Activated T-helper 1 cell treated with anti-CD3 and anti-CD28 coated beads, Interleukin-12 subunit alpha, Interleukin-12 subunit beta, Interleukin-2, Interleukin-4 antibody, amounts not matched to agents 30 ng/mL and 10 ng/mL and 1 ng/mL, durations not matched to agents 14 hours and 24 hours and 36 hours (primary cell): ENCODE data around the gene DAPK3. TPM values are rescaled to one million over a fixed set of nuclear protein-coding genes. Genes with fewer than 3 reads are reported as not detected.
"Not testable (repeated sequence)": the region's sequence is repeated elsewhere in the genome, so short reads cannot be mapped to it uniquely, and the experiment has no call there.

Source experiments
- DNase-seq: peaks from one replicate; pipeline ENCODE4 v3.0.0; 2021; ENCODE audit warnings: low spot score
- H3K27ac Mint-ChIP-seq: one replicate; pipeline ENCODE4 v1.8.0; 2021; ENCODE audit warnings: mild to moderate bottlenecking, mixed read lengths
- H3K27me3 Mint-ChIP-seq: one replicate; pipeline ENCODE4 v1.8.0; 2022; ENCODE audit warnings: mild to moderate bottlenecking, moderate library complexity, mixed read lengths; ENCODE audit not compliant: insufficient read depth
- H3K36me3 Mint-ChIP-seq: one replicate; pipeline ENCODE4 v1.8.0; 2021; ENCODE audit warnings: low read depth, mixed read lengths
- H3K4me1 Mint-ChIP-seq: one replicate; pipeline ENCODE4 v1.8.0; 2021; ENCODE audit warnings: low read depth, mixed read lengths
- H3K4me3 Mint-ChIP-seq: one replicate; pipeline ENCODE4 v1.8.0; 2021; ENCODE audit warnings: mild to moderate bottlenecking, moderate library complexity, mixed read lengths
- H3K9me3 Mint-ChIP-seq: one replicate; pipeline ENCODE4 v1.8.0; 2021; ENCODE audit warnings: mixed read lengths
- intact Hi-C: fragments of 100-400 bp; cut with micrococcal nuclease; formaldehyde crosslinking; loops from one replicate; pipeline ENCODE4 v1.15.1; 2024
- total RNA-seq: library from RNA; stranded (reverse); gene quantifications from 2 replicates; pipeline ENCODE4 v1.2.3, GENCODE V29; 2022

Gene DAPK3
- total RNA-seq, 1 donor from 2014 or later, result 47.3 TPM

- no peaks in the 10 kb centered on the region for H3K27me3 Mint-ChIP-seq
Measured at GRCh38 chr19:3968556-3969434, 2.1 kb downstream of the DAPK3 start.

GRCh38 chr19:3967983-3968382 is 2.9 kb downstream of the DAPK3 start:
- H3K36me3 Mint-ChIP-seq, result peaks cover 13% of the 10 kb centered on the region
- H3K9me3 Mint-ChIP-seq, DNase-seq, H3K27ac Mint-ChIP-seq, intact Hi-C loops, H3K4me3 Mint-ChIP-seq, H3K27me3 Mint-ChIP-seq: not testable (repeated sequence)
- H3K4me1 Mint-ChIP-seq, result peaks cover 25% of the 10 kb centered on the region

More at GRCh38 chr19:3968556-3969434, 2.1 kb downstream of the DAPK3 start:
- intact Hi-C loops, result no loop called here
- DNase-seq, result no peak
- Mint-ChIP-seq H3K9me3 (no peaks in the 10 kb centered on the region), H3K4me1 (peaks cover 25% of the 10 kb centered on the region), H3K27ac (no peak overlapping the region), H3K36me3 (peaks cover 13% of the 10 kb centered on the region), H3K4me3 (peak overlapping the region; percentile 91)

- H3K4me3 Mint-ChIP-seq, result no peak overlapping the region
- H3K4me1 Mint-ChIP-seq, result peaks cover 23% of the 10 kb centered on the region
- peaks cover 13% of the 10 kb centered on the region for H3K36me3 Mint-ChIP-seq
- DNase-seq, result no peak
- no peak overlapping the region for H3K27ac Mint-ChIP-seq
- intact Hi-C loops, result no loop called here
- H3K27me3 Mint-ChIP-seq, result no peaks in the 10 kb centered on the region
- no peaks in the 10 kb centered on the region for H3K9me3 Mint-ChIP-seq
Measured at GRCh38 chr19:3966051-3967017, 4.6 kb downstream of the DAPK3 start.

GRCh38 chr19:3964256-3965194 is 6.4 kb downstream of the DAPK3 start:
- Mint-ChIP-seq H3K36me3 (peaks cover 12% of the 10 kb centered on the region), H3K4me3 (no peak overlapping the region), H3K27me3 (no peaks in the 10 kb centered on the region), H3K4me1 (peaks cover 10% of the 10 kb centered on the region), H3K9me3 (no peaks in the 10 kb centered on the region), H3K27ac (no peak overlapping the region)
- intact Hi-C loops, result no loop called here
- DNase-seq, result no peak

GRCh38 chr19:3963458-3964255 is 7.2 kb downstream of the DAPK3 start:
- intact Hi-C loops, result no loop called here
- Mint-ChIP-seq H3K27ac (no peak overlapping the region), H3K4me1 (peaks cover 7% of the 10 kb centered on the region), H3K4me3 (no peak overlapping the region), H3K36me3 (peaks cover 10% of the 10 kb centered on the region), H3K9me3 (no peaks in the 10 kb centered on the region), H3K27me3 (no peaks in the 10 kb centered on the region)
- no peak for DNase-seq

- intact Hi-C loops, result no loop called here
- H3K27me3 Mint-ChIP-seq, result no peaks in the 10 kb centered on the region
- no peaks in the 10 kb centered on the region for H3K4me1 Mint-ChIP-seq
- peaks cover 2% of the 10 kb centered on the region for H3K36me3 Mint-ChIP-seq
- no peak overlapping the region for H3K27ac Mint-ChIP-seq
- H3K9me3 Mint-ChIP-seq, result no peaks in the 10 kb centered on the region
- no peak overlapping the region for H3K4me3 Mint-ChIP-seq
- DNase-seq, result no peak
Measured at GRCh38 chr19:3961007-3961406, 9.9 kb downstream of the DAPK3 start.

- Mint-ChIP-seq H3K27me3 (no peaks in the 10 kb centered on the region), H3K36me3 (no peaks in the 10 kb centered on the region), H3K4me3 (no peak overlapping the region), H3K27ac (no peak overlapping the region), H3K9me3 (no peaks in the 10 kb centered on the region), H3K4me1 (no peaks in the 10 kb centered on the region)
- intact Hi-C loops, result no loop called here
- no peak for DNase-seq
Measured at GRCh38 chr19:3959766-3960131, 11.2 kb downstream of the DAPK3 start.

- H3K36me3 Mint-ChIP-seq, result no peaks in the 10 kb centered on the region
- intact Hi-C loops, result no loop called here
Measured at GRCh38 chr19:3958836-3959765, 11.8 kb downstream of the DAPK3 start.

GRCh38 chr19:3955688-3956087 is 15.2 kb downstream of the DAPK3 start:
- intact Hi-C loops, result no loop called here
- Mint-ChIP-seq H3K4me3 (no peak overlapping the region), H3K4me1 (no peaks in the 10 kb centered on the region), H3K36me3 (no peaks in the 10 kb centered on the region), H3K27ac (no peak overlapping the region), H3K9me3 (no peaks in the 10 kb centered on the region), H3K27me3 (peaks cover 2% of the 10 kb centered on the region)
- no peak for DNase-seq

More at GRCh38 chr19:3958836-3959765, 11.8 kb downstream of the DAPK3 start:
- DNase-seq, result no peak
- Mint-ChIP-seq H3K27ac (no peak overlapping the region), H3K27me3 (no peaks in the 10 kb centered on the region), H3K4me3 (no peak overlapping the region), H3K4me1 (no peaks in the 10 kb centered on the region), H3K9me3 (no peaks in the 10 kb centered on the region)

- H3K27me3 Mint-ChIP-seq, intact Hi-C loops, H3K36me3 Mint-ChIP-seq, H3K27ac Mint-ChIP-seq, H3K9me3 Mint-ChIP-seq, DNase-seq, H3K4me3 Mint-ChIP-seq, H3K4me1 Mint-ChIP-seq: not testable (repeated sequence)
Measured at GRCh38 chr19:3955276-3955675, 15.6 kb downstream of the DAPK3 start.

GRCh38 chr19:3954107-3954506 is 16.8 kb downstream of the DAPK3 start:
- peaks cover 2% of the 10 kb centered on the region for H3K27me3 Mint-ChIP-seq
- no peaks in the 10 kb centered on the region for H3K4me1 Mint-ChIP-seq
- no peaks in the 10 kb centered on the region for H3K9me3 Mint-ChIP-seq
- no peak for DNase-seq
- H3K4me3 Mint-ChIP-seq, result no peak overlapping the region
- H3K36me3 Mint-ChIP-seq, result no peaks in the 10 kb centered on the region
- intact Hi-C loops, result no loop called here
- no peak overlapping the region for H3K27ac Mint-ChIP-seq
